Stimulated activated CD8-positive, alpha-beta memory T cell treated with anti-CD3 and anti-CD28 coated beads, Interleukin-12 subunit alpha, Interleukin-12 subunit beta, amount 100 ng/mL, for 1 hour (primary cell): ENCODE data around the gene CPLX3.
"Not testable (repeated sequence)": the region's sequence is repeated elsewhere in the genome, so short reads cannot be mapped to it uniquely, and the experiment has no call there.

Experiments used
- DNase-seq: peaks from one replicate; pipeline ENCODE4 v3.0.0-alpha.2; 2020; ENCODE audit warnings: low read depth

CPLX3 gene, protein sequence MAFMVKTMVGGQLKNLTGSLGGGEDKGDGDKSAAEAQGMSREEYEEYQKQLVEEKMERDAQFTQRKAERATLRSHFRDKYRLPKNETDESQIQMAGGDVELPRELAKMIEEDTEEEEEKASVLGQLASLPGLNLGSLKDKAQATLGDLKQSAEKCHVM

DNA sequence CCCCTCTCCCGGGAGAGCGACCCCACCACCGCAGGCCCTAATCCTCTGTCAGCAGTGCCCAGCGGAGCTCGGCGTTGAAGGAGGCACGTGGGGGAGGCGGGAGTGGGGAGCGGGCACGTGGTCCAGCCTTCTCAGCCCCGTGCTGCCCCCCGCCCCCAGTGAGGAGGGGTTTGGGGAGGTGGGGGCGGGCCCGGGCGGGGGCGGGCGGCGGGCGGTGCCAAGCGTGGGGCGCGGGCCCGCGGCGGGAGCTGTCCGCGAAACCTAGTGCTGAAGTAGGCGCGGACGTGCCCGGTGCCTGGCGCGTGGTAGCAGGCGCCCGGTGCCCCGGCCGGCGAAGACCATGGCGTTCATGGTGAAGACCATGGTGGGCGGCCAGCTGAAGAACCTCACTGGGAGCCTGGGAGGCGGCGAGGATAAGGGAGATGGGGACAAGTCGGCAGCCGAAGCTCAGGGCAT lies at the start of gene CPLX3:
Gene CPLX3 (plus strand): TSS at position 264 of the 456 bp plus-strand sequence. CDS start 77 bp downstream, at position 341.
- no peak for DNase-seq

DNA sequence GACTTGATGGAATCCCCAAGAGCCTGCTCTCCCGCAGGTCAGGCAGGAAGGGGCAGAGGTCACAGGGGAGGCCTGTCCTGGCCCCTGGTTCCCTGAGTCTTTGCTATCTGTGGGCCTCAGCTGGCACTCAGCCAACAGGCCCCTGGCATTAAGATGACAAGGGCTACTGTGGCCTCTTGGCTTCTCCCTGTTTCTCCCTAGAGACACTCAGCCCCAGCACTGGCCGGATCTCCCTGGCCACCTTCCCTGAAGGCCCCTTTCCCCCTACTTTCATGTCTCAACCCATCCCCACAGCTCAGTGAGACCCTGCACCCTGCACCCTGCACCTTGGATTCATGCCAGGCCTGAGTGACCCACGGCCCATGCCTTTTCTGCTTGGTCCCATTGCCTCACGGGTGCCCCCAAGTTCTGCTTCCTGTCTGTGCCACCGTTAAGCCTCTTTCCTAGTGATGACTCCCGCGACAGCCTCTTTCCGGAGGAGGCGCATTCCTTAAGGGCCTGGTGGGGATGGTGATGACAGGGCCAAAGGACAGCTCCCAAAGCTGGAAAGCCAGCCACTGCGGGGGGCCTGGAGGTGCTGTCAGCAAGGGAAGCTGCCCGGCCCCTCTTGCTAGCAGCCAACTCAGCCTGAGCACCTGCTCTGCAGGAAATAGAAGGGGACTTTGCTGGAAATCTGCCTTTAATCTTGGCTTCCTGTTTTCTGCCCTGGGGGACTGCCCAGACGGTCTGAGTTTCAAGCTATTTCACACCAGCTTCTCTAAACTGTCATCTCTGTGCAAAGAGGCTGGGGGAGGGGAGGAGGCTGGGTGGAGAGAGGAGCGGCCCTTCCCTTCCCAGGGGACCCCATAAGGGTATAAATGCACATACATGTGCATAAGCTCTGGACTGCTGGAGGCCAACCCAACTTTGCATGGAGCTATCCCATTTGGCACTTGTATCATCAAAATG lies 49.3 kb upstream of the CPLX3 start:
- DNase-seq = no peak

DNA sequence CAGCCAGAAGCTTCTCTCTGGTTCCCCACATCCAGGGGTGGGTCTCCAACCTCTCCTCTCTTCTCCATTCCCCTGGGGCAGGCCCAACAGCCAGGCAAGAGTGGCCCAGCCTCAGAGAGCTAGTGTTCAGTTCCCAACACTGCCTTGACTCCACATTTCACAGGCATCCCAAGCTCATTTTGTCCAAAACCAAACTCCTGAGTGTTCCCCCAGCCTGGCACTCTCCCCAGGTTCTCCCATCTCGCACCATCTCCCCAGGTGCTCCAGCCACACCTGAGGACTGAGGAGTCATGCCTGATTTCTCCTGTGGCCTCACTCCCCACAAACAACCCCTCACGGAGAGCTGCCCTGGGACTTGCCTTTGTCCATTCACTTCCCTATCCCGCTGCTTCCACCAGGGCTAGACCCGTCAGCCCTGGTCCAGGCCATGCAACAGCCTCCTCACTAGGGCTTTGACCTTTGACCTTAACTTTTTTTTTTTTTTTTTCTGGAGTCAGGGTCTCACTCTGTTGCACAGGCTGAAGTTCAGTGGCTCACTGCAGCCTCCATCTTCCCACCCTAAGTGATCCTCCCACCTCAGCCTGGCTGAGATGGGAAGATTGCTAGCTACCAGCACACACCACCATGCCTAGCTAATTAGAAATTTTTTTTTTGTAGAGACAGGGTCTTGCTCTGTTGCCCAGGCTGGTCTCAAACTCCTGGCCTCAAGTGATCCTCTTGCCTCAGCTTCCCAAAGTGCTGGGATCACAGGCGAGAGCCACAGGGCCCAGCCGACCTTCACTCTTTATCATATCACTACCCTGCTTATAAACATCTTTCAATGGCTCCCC lies 48.4 kb upstream of the CPLX3 start:
- no peak for DNase-seq

DNA sequence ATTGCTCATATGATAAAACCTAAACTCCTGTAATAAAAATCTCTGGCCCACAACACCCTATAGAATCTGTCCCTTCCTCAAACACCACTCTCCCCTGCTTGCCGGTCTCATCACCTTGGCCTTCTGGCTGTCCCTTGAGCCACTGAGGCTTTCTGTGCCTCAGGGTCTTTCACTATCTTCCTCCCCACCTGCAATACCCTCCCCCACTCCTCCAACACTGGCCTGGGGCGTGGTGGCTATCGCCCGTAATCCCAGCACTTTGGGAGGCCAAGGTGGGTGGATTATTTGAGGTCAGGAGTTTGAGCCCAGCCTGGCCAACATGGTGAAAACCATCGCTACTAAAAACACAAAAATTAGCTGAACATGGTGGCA lies 47.8 kb upstream of the CPLX3 start:
- no peak for DNase-seq

DNA sequence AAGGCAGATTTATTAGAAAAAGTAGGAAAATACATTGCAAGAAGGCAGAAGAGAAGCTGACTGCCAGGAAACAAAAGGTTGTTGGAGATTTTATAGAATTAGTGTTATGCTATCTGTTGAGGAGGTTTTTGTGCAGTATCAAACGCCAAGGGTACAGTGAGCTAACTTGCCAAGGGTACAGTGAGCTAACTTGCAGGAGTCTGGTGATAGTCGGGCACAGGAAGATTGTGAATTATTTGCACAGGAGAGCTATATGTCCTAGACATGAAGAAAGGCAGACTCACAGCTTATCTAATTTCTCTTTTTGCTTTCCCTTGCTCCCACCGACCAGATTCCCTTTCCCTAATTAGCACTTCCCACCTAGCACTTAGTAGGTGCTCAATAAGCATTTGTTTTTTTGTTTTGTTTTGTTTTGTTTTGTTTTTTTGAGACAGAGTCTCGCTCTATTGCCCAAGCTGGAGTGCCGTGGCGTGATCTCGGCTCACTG lies 47.2 kb upstream of the CPLX3 start:
- DNase-seq = no peak

DNA sequence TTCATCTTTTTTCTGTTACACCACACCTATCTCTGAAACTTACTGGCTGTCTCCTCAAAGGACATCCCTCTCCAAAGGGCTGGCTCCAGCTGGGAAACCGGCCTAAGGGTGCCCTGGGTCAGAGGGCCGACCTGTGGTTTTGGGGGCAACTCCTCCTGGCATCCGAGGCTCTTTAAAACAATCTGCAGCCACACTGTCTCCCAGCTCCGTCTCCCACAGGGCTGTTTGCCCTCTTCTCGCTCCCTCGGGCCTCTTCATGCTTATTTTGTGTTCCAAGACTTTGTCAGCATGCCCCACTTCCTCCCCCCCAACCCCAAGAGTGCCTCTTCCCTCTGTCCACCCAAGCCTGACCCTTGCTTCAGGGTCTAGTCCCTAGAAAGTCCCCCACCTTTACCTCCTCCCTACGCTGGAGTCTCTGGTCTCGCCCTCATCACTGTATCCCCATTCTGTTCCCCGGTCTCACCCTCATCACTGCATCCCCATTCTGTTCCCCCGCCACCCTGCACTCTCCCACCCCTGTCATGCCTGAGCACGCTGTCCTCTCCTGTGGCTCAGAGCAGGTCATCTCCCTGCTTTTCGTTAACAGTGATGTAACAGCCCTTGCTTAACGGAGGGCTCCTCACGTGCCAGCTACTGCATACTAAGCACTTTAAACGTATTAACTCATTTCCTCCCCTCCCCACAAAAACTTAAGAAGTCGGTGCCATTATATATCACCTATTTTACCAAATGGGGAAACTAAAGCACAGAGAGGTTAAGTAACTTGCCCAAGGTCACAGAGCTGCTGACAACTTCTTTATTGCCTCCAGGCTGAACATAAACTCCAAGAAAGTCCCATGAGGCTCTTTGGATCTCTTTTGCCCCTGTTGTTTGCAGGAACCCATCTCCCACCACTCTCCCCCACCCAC lies 45.6 kb upstream of the CPLX3 start:
- DNase-seq = no peak

DNA sequence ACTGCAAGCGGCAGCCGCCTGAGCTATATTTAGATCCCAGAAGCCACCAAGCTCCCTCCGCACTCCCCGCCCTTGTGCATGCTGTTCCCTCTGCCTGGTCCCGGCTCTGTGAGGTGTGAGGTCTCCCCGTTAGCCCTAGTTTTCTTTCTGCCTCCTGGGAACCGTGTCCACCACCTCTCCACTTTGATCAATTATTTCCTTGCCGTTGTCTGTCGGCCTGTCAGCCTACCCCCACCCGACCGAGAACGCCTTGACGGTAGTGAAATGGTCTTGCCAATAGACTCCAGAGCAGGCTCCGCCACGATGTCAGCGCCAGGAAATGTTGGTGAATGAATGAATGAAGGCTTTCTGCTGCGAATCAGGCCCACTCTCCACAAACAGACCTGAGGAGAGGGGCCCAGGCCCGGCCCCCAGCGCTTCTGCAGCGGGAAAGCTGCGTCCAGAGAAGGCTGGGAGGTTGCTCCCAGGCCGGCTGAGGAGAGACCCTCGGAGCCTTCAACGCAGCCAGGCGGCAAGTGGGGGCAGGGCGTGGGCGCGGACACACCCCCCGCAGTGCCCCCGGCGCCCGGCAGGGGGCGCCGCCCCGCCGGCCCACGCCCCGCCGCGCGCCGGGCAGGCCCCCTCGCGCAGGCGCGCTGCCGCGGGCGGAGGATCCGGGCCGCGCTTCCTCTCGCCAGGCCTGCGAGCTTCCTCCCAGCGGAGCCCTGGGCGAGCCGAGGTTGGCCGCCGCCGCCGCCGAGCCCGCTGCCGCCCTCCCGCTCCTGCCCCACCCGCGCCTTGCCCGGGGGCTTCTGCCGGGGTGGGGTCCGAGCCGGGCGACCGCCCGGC lies 44.8 kb upstream of the CPLX3 start, which contains the start of gene CSK:
Gene CSK (plus strand): TSS at position 650 of the 828 bp plus-strand sequence. CDS start 16,218 bp downstream, outside the sequence.
- DNase-seq = peak; percentile 58

DNA sequence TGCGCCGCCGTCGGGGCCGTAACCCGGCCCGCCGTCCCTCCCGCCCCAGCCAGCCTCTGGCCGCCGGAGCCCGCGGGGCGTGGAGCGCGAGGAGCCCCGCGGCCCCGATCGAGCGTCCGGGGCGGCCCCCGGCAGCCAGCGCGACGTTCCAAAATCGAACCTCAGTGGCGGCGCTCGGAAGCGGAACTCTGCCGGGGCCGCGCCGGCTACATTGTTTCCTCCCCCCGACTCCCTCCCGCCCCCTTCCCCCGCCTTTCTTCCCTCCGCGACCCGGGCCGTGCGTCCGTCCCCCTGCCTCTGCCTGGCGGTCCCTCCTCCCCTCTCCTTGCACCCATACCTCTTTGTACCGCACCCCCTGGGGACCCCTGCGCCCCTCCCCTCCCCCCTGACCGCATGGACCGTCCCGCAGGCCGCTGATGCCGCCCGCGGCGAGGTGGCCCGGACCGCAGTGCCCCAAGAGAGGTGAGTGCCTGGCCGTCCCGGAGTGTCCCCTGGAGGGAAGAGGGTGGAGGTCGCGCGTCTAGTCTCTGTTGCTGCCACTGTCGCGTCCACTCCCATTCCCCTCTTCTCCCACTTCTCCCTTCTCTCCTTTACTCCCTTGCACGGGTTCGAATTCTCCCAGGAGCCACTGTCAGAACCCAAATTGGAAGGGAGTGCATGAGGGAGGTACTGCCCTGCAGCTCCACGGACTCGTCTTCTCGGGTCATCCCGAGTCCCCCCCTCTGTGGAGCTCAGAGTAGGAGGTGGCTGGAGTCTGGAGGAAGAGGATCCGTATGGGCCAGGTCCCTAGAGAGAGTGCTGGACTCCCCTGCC lies 44.0 kb upstream of the CPLX3 start:
- no peak for DNase-seq

DNA sequence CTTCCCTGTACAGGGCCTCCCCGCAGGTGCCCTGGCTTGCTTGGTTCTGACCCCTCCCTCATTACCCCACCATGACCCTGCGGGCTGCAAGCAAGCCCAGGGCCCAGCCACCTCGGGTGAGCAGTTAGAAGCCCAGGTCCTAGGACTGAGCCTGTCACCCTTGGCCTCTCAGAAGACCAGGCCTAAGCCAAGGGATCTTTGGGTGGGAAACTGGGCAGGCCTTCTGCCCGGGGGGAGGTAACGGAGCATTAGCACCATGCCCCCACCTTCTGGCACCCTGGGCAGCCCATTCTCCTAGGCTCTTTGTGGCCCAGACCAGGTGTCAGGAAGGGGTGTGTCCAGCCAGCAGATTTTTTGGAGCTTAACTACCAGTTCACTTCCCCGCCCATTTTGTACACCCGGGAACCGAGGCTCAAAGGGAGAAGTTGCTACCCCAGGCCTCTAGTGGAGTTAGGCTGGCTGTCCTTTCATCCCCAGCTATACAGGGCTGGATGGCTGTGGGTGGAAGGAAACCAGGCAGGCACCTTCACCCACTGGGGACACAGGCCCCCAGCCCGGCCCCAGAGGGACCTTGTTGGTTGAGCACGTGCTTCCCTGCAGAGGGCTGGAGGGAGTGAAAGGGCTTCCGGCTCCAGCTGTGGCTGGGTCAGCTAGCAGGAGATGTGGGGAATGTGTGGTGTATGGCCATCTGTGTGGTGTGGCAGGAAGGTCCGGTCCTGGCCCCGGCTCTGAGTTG lies 43.2 kb upstream of the CPLX3 start:
- no peak for DNase-seq

DNA sequence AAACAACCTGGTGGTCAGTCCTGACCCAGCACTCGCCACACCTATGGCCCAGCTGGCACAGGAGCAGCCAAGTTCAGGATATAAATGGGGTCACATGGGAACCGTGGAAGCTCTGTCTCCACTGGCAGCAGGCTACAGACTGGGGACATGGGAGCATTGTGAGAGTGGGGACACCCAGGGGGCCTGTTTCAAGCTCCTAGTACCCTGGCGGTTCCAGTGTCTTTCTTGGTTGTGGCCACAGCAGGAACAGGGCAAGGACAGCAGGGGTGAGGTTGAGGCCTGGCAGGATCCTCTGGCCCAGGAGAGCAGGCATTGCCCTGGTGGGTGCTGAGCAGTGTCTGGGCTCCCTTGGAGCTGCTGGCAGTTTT lies 42.6 kb upstream of the CPLX3 start:
- DNase-seq = no peak

DNA sequence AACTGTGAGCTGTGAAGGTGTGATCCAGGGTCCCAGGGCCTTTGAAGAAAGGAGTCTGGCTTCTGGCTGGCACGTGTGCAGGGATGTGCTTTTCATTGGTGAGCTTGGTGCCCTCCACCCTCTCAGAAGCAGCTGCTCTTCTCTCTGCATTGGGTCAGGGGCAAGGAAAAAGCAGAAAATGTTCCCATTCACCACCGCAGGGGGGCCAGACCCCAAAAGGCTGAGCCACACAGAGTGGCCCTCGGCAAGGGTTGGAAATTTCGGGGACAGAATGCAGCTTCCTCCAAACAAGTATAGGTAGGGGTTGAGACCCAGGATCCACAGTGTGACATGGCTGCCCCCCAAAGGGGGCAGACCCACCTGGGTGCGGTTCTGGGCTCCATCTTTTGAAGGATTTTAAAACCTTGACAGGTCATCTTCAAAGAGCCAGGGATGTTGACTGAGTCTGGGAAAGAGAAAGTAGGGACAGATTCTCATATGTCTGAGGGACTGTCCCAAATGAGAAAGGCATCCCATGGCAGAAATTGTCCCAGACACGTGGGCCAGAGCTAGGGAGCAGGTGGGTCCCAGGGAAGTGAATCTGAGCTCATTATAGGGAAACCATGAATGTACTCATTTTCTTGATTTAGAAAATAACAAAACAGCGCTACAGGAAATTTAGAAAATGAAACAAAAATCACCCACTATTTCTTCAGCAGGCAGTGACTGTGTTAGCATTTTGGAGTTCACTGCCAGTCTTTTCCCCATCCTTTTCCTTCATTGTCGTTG lies 41.8 kb upstream of the CPLX3 start:
- no peak for DNase-seq

DNA sequence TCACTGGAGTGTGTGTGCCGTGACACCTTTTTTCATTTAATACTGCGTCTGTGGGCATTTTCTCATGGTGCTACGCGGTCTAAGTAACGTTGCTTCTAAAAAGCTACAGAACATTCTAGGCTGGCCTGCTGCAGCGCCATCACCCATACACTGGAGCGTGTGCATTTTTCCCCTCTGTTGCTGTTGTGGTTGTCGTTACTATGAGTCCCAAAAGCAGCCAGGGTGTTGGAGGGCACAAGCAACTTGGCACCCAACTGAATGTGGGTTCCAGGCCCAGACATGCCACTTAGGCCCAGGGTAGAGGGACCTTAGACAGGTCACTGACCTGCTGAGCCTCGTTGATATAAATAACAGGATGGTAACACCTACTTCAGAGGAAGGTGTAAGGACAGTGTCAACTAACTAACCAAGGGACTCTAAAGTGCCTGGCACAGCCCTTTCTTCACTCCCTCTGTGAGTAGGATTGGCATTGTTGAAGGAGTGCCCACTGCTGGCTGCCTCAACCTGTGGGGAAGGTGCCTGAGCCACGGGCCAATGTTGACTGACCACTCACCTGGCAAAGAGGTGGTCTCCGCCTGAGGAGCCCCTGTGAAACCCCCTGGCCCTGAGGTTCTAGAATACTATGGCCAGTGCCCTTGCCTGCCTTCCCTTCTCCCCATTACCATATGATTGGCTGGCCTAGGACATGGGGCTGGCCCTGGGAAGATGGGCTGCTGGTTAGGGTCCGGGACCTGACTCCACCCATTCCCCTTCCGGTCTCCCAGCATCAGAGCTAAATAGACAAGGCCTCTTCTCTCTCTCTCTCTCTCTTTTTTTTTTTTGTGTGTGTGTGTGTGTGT lies 41.0 kb upstream of the CPLX3 start:
- DNase-seq = no peak

DNA sequence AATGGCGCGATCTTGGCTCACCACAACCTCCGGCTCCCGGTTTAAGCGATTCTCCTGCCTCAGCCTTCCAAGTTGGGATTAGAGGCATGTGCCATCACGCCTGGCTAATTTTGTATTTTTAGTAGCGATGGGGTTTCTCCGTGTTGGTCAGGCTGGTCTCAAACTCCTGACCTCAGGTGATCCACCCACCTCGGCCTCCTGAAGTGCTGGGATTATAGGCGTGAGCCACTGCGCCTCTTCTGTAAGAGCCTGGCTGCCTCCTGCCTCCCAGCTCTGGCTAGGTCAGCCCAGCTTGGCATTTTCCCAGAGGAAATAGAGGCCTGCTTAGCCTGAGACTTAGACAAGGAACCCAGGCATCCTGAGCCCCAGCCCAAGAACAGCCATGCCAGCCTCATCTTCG lies 40.3 kb upstream of the CPLX3 start:
- not testable (repeated sequence) for DNase-seq

DNA sequence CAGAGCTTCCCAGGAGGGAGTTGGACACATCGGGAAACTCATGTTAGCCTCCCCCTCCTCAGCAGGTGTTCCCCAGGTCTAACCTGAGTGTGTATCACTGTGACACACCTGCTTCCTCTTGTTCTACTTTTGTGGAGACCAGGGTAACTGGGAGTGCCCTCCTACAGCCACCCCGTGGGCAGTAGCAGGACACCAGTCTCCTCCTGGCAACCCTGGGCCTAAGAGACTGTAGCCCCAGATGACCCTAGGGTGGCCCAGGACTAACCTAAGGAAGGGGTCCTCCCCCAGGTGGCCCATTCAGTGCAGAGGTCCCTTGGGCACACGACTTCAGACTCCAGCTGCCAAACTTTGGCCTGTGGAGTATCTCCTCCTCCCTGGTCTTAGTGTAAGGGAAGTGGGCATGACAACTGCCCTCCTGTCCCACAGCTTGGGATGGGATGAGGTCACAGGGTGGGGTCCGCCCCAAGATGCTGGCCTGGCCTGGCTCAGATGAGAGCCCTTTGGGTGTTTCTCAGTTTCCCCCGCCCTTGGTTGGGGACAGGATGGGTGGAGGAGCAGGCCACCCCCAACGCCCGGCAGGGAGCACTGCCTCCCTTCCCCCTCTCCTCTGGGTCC lies 39.8 kb upstream of the CPLX3 start:
- no peak for DNase-seq

DNA sequence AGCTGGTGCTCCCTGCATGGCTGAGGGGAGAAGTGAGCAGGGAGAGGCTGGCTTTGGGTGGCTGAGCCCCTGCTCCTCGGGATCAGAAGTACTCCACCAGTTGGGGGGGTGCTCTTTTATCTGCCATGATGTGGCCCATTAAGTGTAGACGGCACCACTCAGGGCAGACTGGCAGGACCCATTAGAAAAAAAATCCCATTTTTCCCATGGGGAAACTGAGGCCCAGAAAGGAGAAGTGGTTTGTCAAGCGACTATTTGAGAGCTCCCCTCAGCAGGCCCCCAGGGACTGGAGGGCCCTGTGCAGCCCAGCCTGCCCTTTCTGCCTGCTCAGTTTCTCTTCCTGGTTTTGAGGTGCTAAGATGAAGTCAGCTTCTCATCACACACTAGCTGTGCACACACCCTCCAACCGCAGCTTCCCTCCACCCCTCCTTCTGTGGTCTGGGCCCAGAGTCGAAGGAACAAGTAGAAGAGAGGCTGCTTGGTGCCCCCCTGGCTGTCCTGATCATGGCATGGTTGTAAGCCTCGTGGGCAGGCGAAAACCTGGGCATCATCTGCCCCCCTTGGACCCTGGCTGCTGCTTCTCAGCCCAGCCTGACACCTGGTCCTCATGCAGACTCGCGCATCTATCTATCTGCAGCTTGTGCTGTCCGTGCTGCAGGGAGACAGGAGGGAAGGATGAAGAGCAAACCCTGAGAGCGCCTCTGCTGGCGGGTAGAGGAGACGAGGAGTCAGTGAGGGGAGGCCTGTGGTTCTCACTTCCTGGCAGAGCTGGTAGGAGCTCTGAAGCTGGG lies 39.0 kb upstream of the CPLX3 start:
- peak; percentile 82 for DNase-seq
